HepG2 (cell line): ENCODE results near the gene FGF19. TPM values are rescaled to one million over a fixed set of nuclear protein-coding genes. Genes with fewer than 3 reads are reported as not detected.

Experiments
- ATAC-seq: fragments of 200-7000 bp; cut with Tn5 transposase; 3 replicates; pipeline ENCODE4 v1.9.1; 2020; ENCODE audit warnings: mild to moderate bottlenecking, moderate library complexity
- BruUV-seq: library from RNA; stranded (reverse); fragments of 400-500 nt; replicated peaks from 2 replicates; lab custom pipeline; 2021; lab: Mats Ljungman, UMichigan
- CTCF ChIA-PET: fragments of 300-600 bp; formaldehyde crosslinking; extraction: SDS; loops from one replicate; lab custom pipeline; 2021; ENCODE audit warnings: low total read pairs, inconsistent platforms, low intra/inter-chr PET ratio; lab: Yijun Ruan, JAX
- POLR2A ChIA-PET: fragments of 350-600 bp; sonication (Branson Sonifier 250); formaldehyde crosslinking; loops from one replicate; lab custom pipeline; 2020; ENCODE audit warnings: antibody characterized with exemption, inconsistent platforms; lab: Yijun Ruan, JAX
- DNase-seq: peaks from one replicate; pipeline ENCODE4 v3.0.0-alpha.2; 2015; ENCODE audit warnings: low spot score
- FAIRE-seq: peaks from 3 replicates; lab custom pipeline; 2011; peaks lifted over from hg19 to GRCh38; lab: Jason Lieb, UNC
- H2AFZ ChIP-seq: one replicate; pipeline ENCODE4 v1.6.1; 2011; ENCODE audit warnings: low read length, inconsistent platforms
- H3K27ac ChIP-seq: fragments of 300-600 bp; 3 replicates; pipeline ENCODE4 v1.8.0; 2011; ENCODE audit warnings: mixed run types, mild to moderate bottlenecking, mixed read lengths, low read length, inconsistent platforms; ENCODE audit not compliant: insufficient read depth; ENCODE audit errors: extremely low read length
- H3K27me3 ChIP-seq, 2 experiments: fragments of 200-600 bp in 1 of 2; 2 replicates in 1 of 2; 3 replicates in 1 of 2; pipeline versions ENCODE4 v1.6.0 to v1.8.0; 2011; ENCODE audit warnings: low read length in 2 of 2, mild to moderate bottlenecking in 2 of 2, moderate library complexity in 2 of 2, inconsistent platforms in 1 of 2; ENCODE audit not compliant: insufficient read depth in 2 of 2, control insufficient read depth in 1 of 2
- H3K36me3 ChIP-seq, 2 experiments: fragments of 200-600 bp in 1 of 2; replicated peaks in 1 of 2; 2 replicates in 1 of 2; 3 replicates in 1 of 2; pipeline versions ENCODE4 v1.5.1 to v1.8.0; 2011; ENCODE audit warnings: low read length in 2 of 2, inconsistent platforms in 1 of 2; ENCODE audit not compliant: insufficient read depth in 2 of 2, control insufficient read depth in 1 of 2
- H3K4me1 ChIP-seq: 2 replicates; pipeline ENCODE4 v1.5.1; 2012; ENCODE audit warnings: low read length, inconsistent platforms; ENCODE audit not compliant: insufficient read depth
- H3K4me2 ChIP-seq: 2 replicates; pipeline ENCODE4 v1.6.0; 2011; ENCODE audit warnings: low read depth, low read length, inconsistent platforms
- H3K4me3 ChIP-seq, 3 experiments: fragments of 200-600 bp in 1 of 3; sonication (generic), shearing (Covaris generic) in 1 of 3; replicated peaks in 1 of 3; 2 replicates each; pipeline ENCODE4 v1.5.1; 2011 to 2016; ENCODE audit warnings: low read length in 3 of 3, inconsistent platforms in 2 of 3, low read depth in 2 of 3, mild to moderate bottlenecking in 2 of 3, control low read depth in 1 of 3, mixed read lengths in 1 of 3; ENCODE audit not compliant: insufficient read depth in 1 of 3
- H3K79me2 ChIP-seq: one replicate; pipeline ENCODE4 v1.6.1; 2011; ENCODE audit warnings: low read length, inconsistent platforms; ENCODE audit not compliant: insufficient read depth
- H3K9ac ChIP-seq: 2 replicates; pipeline ENCODE4 v1.6.0; 2011; ENCODE audit warnings: mild to moderate bottlenecking, low read depth, low read length, inconsistent platforms; ENCODE audit not compliant: insufficient read depth
- H3K9me3 ChIP-seq: 2 replicates; pipeline ENCODE4 v1.5.1; 2012; ENCODE audit warnings: mild to moderate bottlenecking, low read length
- H4K20me1 ChIP-seq: 2 replicates; pipeline ENCODE4 v1.6.0; 2011; ENCODE audit warnings: inconsistent platforms, mild to moderate bottlenecking, low read length, moderate library complexity; ENCODE audit not compliant: insufficient read depth
- NFKBIZ ChIP-seq: IDR thresholded peaks from 2 replicates; pipeline ENCODE4 v1.6.1; 2018; ENCODE audit warnings: missing genetic modification reagents, missing compliant biosample characterization
- RBFOX2 ChIP-seq: fragments of 200-400 bp; formaldehyde crosslinking; IDR thresholded peaks from 2 replicates; pipeline ENCODE4 v1.6.1; 2017; ENCODE audit warnings: low read depth, mild to moderate bottlenecking, low read length
- WGBS: methylation state at CpG from one replicate; pipeline ENCODE4 v1.1.6; 2017; ENCODE audit warnings: low lambda C conversion rate; 5-methylcytosine and 5-hydroxymethylcytosine counted together
- in situ Hi-C: cut with HindIII; loops from 2 replicates; pipeline ENCODE4 v1.10.0; 2017; ENCODE audit warnings: low pct_unique_long_range_greater_than_20kb; ENCODE audit not compliant: extremely low pct_ligation_motif_present
- intact Hi-C: fragments of 100-400 bp; cut with micrococcal nuclease; formaldehyde crosslinking; loops from one replicate; pipeline ENCODE4 v1.10.0; 2022; ENCODE audit not compliant: unreplicated experiment
- polyA plus RNA-seq, 8 experiments: library from polyadenylated mRNA; depleted of rRNA in 3 of 8; stranded (reverse) in 7 of 8; unstranded in 1 of 8; fragments of >200 nt; fragmentation: Illumina TruSeq in 4 of 8; extraction: Trizol in 4 of 8; gene quantifications; 2 replicates each; pipeline versions ENCODE4 v1.2.1 to v1.2.3, GENCODE V29; 2011 to 2016; ENCODE audit warnings: low read depth in 4 of 8, missing spikeins in 1 of 8, mixed read lengths in 1 of 8; ENCODE audit not compliant: insufficient read depth in 1 of 8
- total RNA-seq, 5 experiments: library from RNA; depleted of rRNA; stranded (reverse); fragments of >200 nt; fragmentation: Illumina TruSeq; extraction: Trizol; gene quantifications; 2 replicates each; pipeline ENCODE4 v1.2.3, GENCODE V29; 2016; ENCODE audit warnings: low read depth in 1 of 5

Gene FGF19
- total and polyA plus RNA-seq, 2 of the 13 experiments (the other 11 are each of a cell fraction or from before 2014, with no cell fraction given): 0.07 TPM; not detected in 1

- no peak overlapping the region for H3K4me2 ChIP-seq
- no peaks in the 10 kb centered on the region for H3K27me3 ChIP-seq
- no TSS peak for BruUV-seq
- 96% methylated on average over 31 of the region's 37 CpGs for WGBS
- ATAC-seq: no peak
- H2AFZ ChIP-seq: no peak overlapping the region
- H3K27ac ChIP-seq: peak overlapping the region; percentile 33
- intact Hi-C loops (loop anchor here (10.0 kb wide), 2 partner anchors 154 to 544 kb away; no protein-coding TSS in a partner anchor), in situ Hi-C loops (loop anchor here (25.0 kb wide), 1 partner anchor 212 kb away; no protein-coding TSS in a partner anchor)
- no peaks in the 10 kb centered on the region for H3K9me3 ChIP-seq
- H3K36me3 ChIP-seq: peaks cover 35 to 85% of the 10 kb centered on the region in 2 experiments
- H3K4me1 ChIP-seq: peaks cover 38% of the 10 kb centered on the region
- no peak overlapping the region for H3K4me3 ChIP-seq
- peaks cover 38% of the 10 kb centered on the region for H4K20me1 ChIP-seq
- ChIA-PET POLR2A (interaction anchor here (1.7 to 1.8 kb wide), 2 partner anchors 9 to 19 kb away, joined by 6 to 10 read pairs; no protein-coding TSS in a partner anchor), CTCF (no interaction called here)
- no peak for DNase-seq
- no peak overlapping the region for H3K9ac ChIP-seq
- no peak for FAIRE-seq
- TF ChIP-seq RBFOX2 (peak; percentile 59; the same call in 1 of the 2 replicates), NFKBIZ (CRISPR knock-in tag) (no peak)
- H3K79me2 ChIP-seq: peaks cover 24% of the 10 kb centered on the region
These were observed 54.9 kb downstream of the FGF19 start for GRCh38 chr11:69648679-69649575.

Other genes starting within 250 kb of the FGF19 start
- 0.14 and 0.58 TPM in 2 replicates for gene LINC01488, start 222.4 kb downstream of the FGF19 start, total RNA-seq (2016; rRNA removed; fragmentation: Illumina TruSeq; extraction: Trizol)
- 0.13 and 0.26 TPM in 2 replicates for gene LINC01488, start 222.4 kb downstream of the FGF19 start, polyA plus RNA-seq (2011; rRNA removed)
- gene CCND1, start 62.9 kb downstream of the FGF19 start, total RNA-seq (2016; rRNA removed; fragmentation: Illumina TruSeq; extraction: Trizol): 107 and 117 TPM in 2 replicates
- gene CCND1, start 62.9 kb downstream of the FGF19 start, polyA plus RNA-seq (2011; rRNA removed): 126 and 136 TPM in 2 replicates
- 11.3 and 15.0 TPM in 2 replicates for gene LTO1, start 28.7 kb downstream of the FGF19 start, total RNA-seq (2016; rRNA removed; fragmentation: Illumina TruSeq; extraction: Trizol)
- 11.8 and 13.8 TPM in 2 replicates for gene LTO1, start 28.7 kb downstream of the FGF19 start, polyA plus RNA-seq (2011; rRNA removed)
- gene FGF4, start 71.3 kb upstream of the FGF19 start, total RNA-seq (2016; rRNA removed; fragmentation: Illumina TruSeq; extraction: Trizol): not detected in 2 replicates
- not detected in 2 replicates for gene FGF4, start 71.3 kb upstream of the FGF19 start, polyA plus RNA-seq (2011; rRNA removed)
- gene FGF3, start 115.4 kb upstream of the FGF19 start, total RNA-seq (2016; rRNA removed; fragmentation: Illumina TruSeq; extraction: Trizol): not detected in 2 replicates
- gene FGF3, start 115.4 kb upstream of the FGF19 start, polyA plus RNA-seq (2011; rRNA removed): not detected in 2 replicates